Measurements from ENCODE around the gene LBR.

GRCh38 chr1:225476538-225476988 is 48.7 kb upstream of the LBR start:
- TF ChIP-seq CTCF (IDR thresholded peaks at IDR 0.05; ENCODE audit: poor library complexity) (no peak), EZH2 (IDR thresholded peaks at IDR 0.05; ENCODE audit: borderline replicate concordance) (no peak), EZH2phosphoT487 (IDR thresholded peaks at IDR 0.05; ENCODE audit: low read depth, severe bottlenecking, unreplicated experiment) (no peak)

Data from hepatocyte (in vitro differentiated cells).